ENCODE results near the gene CRADD.

Gene CRADD

GRCh38 chr12:93896952-93897351 lies 219.8 kb downstream of the CRADD start:
- DNase-seq (ENCODE audit: insufficient read length, low spot score): no peak
- no peak for FAIRE-seq
- no peak for TF ChIP-seq CTCF (IDR thresholded peaks at IDR 0.05; ENCODE audit: insufficient read depth, missing control alignments)

- TF ChIP-seq CTCF (IDR thresholded peaks at IDR 0.05; ENCODE audit: insufficient read depth, missing control alignments): no peak
- DNase-seq (ENCODE audit: insufficient read length, low spot score): no peak
- no peak for FAIRE-seq
These were observed 224.6 kb downstream of the CRADD start for GRCh38 chr12:93901739-93902138.

- DNase-seq (ENCODE audit: insufficient read length, low spot score) (no peak), FAIRE-seq (no peak)
- no peak for TF ChIP-seq CTCF (IDR thresholded peaks at IDR 0.05; ENCODE audit: insufficient read depth, missing control alignments)
These were observed 225.0 kb downstream of the CRADD start for GRCh38 chr12:93902192-93902591.

GRCh38 chr12:93902736-93903562 lies 225.8 kb downstream of the CRADD start:
- no peak for FAIRE-seq
- DNase-seq (ENCODE audit: insufficient read length, low spot score): no peak
- no peak for TF ChIP-seq CTCF (IDR thresholded peaks at IDR 0.05; ENCODE audit: insufficient read depth, missing control alignments)

- FAIRE-seq: no peak
- no peak for TF ChIP-seq CTCF (IDR thresholded peaks at IDR 0.05; ENCODE audit: insufficient read depth, missing control alignments)
These were observed 226.9 kb downstream of the CRADD start for GRCh38 chr12:93904124-93904523.

GRCh38 chr12:93908264-93908663 lies 231.1 kb downstream of the CRADD start:
- no peak for TF ChIP-seq CTCF (IDR thresholded peaks at IDR 0.05; ENCODE audit: insufficient read depth, missing control alignments)
- no peak for FAIRE-seq
- DNase-seq (ENCODE audit: insufficient read length, low spot score): no peak

More at GRCh38 chr12:93904124-93904523, 226.9 kb downstream of the CRADD start:
- DNase-seq (ENCODE audit: insufficient read length, low spot score): no peak

- no peak for TF ChIP-seq CTCF (IDR thresholded peaks at IDR 0.05; ENCODE audit: insufficient read depth, missing control alignments)
- FAIRE-seq (no peak), DNase-seq (ENCODE audit: insufficient read length, low spot score) (no peak)
These were observed 231.8 kb downstream of the CRADD start for GRCh38 chr12:93908846-93909567.
